ENCODE results near the gene SPATA17. TPM values are rescaled to one million over a fixed set of nuclear protein-coding genes. Genes with fewer than 3 reads are reported as not detected.

The SPATA17 gene
- total and polyA plus RNA-seq, 3 donors from 2014 or later = 28.8 to 168 (median 36.5) TPM

DNA sequence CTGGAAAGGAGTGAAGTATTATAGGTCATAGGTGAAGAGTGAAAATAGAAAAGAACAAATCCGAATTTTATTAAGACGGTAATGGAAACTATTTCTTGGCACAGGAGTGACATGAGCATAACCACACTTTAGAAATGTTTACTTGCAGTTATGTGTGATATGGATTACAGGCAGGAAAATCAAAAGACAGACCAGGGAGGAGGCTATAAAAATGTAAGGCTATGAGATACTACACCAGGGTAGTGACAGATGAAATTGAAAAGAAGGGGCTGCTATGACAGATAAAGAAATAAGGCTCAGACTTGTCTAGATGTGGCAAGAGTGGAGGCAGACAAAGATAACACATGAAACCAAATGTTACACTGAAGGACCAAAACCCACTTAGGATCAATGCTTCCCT, 32.0 kb upstream of the SPATA17 start:
- DNase-seq = no peak
- 53 to 63% methylated on average over 2 of the region's 2 CpGs for WGBS, 2 donors
- H3K4me1 ChIP-seq = no peaks in the 10 kb centered on the region
- H3K36me3 ChIP-seq (ENCODE audit: low read depth, missing control alignments) = no peaks in the 10 kb centered on the region
- H3K27me3 ChIP-seq = no peaks in the 10 kb centered on the region
- intact Hi-C loops (cut with DNase I; ENCODE audit: low total_unique reads) = no loop called here
- no peak overlapping the region for H3K27ac ChIP-seq
- no peak for TF ChIP-seq POLR2A (IDR thresholded peaks at IDR 0.05)
- TF ChIP-seq, protein P1, sequence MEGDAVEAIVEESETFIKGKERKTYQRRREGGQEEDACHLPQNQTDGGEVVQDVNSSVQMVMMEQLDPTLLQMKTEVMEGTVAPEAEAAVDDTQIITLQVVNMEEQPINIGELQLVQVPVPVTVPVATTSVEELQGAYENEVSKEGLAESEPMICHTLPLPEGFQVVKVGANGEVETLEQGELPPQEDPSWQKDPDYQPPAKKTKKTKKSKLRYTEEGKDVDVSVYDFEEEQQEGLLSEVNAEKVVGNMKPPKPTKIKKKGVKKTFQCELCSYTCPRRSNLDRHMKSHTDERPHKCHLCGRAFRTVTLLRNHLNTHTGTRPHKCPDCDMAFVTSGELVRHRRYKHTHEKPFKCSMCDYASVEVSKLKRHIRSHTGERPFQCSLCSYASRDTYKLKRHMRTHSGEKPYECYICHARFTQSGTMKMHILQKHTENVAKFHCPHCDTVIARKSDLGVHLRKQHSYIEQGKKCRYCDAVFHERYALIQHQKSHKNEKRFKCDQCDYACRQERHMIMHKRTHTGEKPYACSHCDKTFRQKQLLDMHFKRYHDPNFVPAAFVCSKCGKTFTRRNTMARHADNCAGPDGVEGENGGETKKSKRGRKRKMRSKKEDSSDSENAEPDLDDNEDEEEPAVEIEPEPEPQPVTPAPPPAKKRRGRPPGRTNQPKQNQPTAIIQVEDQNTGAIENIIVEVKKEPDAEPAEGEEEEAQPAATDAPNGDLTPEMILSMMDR (IDR thresholded peaks at IDR 0.05) = no peak
- no peaks in the 10 kb centered on the region for H3K9me3 ChIP-seq
- H3K4me3 ChIP-seq = no peak overlapping the region

DNA sequence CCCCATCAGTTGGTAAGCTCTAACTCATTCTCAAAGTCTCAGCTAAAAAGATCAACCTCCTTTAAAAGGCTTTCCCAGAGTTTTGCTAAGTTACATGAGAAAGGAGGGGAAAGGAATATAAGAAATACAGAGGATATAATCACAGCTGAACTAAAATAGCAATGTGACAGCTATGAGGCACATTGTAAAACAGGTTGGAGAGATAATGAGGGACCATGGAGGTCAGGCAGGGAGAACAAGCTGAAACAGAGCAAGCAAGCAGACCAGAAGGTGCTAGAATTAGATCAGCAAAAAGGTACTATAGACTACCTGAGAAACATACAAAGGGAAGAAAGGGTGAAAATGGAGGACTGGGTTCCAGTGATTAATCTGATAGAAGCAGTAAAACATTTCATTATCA, 28.8 kb upstream of the SPATA17 start:
- H3K27ac ChIP-seq = no peak overlapping the region
- no peaks in the 10 kb centered on the region for H3K9me3 ChIP-seq
- H3K4me1 ChIP-seq = no peaks in the 10 kb centered on the region
- H3K27me3 ChIP-seq = no peaks in the 10 kb centered on the region
- no peak overlapping the region for H3K4me3 ChIP-seq
- no peak for DNase-seq
- H3K36me3 ChIP-seq (ENCODE audit: low read depth, missing control alignments) = no peaks in the 10 kb centered on the region
- intact Hi-C loops (cut with DNase I; ENCODE audit: low total_unique reads) = no loop called here
- TF ChIP-seq, protein P1 (IDR thresholded peaks at IDR 0.05) = no peak
- TF ChIP-seq POLR2A (IDR thresholded peaks at IDR 0.05) = no peak

DNA sequence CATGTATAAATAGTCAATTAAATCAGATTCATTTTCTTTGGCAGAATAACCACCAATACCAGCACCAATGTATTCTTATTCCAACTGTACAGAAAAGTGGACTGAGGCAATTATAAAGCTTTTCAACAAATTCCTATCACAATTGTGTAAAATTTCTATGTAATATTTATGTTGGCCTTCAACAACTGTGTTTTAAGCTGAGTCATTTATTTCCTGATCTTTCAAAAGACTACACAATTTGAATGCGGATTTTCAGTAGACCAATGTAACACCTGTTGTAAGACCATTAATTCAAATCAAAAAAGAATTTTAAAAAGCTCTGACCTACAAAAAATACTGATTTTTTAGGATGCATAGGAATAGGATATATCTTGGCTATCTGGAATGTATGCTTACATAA, 25.8 kb upstream of the SPATA17 start:
- no peaks in the 10 kb centered on the region for H3K4me1 ChIP-seq
- H3K27me3 ChIP-seq = no peaks in the 10 kb centered on the region
- H3K27ac ChIP-seq = no peak overlapping the region
- intact Hi-C loops (cut with DNase I; ENCODE audit: low total_unique reads) = no loop called here
- TF ChIP-seq POLR2A (IDR thresholded peaks at IDR 0.05) = no peak
- TF ChIP-seq, protein P1 (IDR thresholded peaks at IDR 0.05) = no peak
- no peaks in the 10 kb centered on the region for H3K9me3 ChIP-seq
- H3K36me3 ChIP-seq (ENCODE audit: low read depth, missing control alignments) = no peaks in the 10 kb centered on the region
- DNase-seq = no peak
- 91 to 94% methylated on average over 1 of the region's 1 CpG for WGBS, 2 donors
- H3K4me3 ChIP-seq = no peak overlapping the region

DNA sequence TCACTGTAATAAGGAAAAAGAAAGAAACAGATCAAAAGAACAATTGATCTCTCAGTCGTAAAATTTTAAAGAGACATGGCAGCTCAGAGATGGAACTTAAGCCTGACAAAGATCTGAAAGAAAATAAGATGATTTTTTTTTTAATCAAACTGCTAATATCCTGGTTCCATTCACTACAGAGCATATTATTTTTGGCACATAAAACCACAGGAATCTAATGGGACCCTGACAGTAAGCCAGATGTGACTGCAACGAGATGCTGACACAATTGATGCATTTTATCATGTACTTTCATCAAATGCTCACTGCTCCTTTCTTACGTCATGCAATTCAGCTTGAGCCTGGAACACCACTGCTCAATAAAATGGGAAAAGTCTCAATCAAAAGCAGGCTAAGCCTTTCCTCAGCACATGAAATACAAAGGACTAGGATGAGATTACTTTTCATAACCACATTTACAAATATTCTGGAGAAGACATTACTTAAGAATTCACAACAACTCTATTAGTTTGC, 16.9 kb upstream of the SPATA17 start:
- no peaks in the 10 kb centered on the region for H3K36me3 ChIP-seq (ENCODE audit: low read depth, missing control alignments)
- no peak overlapping the region for H3K4me3 ChIP-seq
- H3K27me3 ChIP-seq = no peaks in the 10 kb centered on the region
- intact Hi-C loops (cut with DNase I; ENCODE audit: low total_unique reads) = no loop called here
- 75 to 77% methylated on average over 3 of the region's 3 CpGs for WGBS, 2 donors
- H3K27ac ChIP-seq = no peak overlapping the region
- no peaks in the 10 kb centered on the region for H3K4me1 ChIP-seq
- DNase-seq = no peak
- H3K9me3 ChIP-seq = no peaks in the 10 kb centered on the region
- TF ChIP-seq, protein P1 (IDR thresholded peaks at IDR 0.05) = no peak
- TF ChIP-seq POLR2A (IDR thresholded peaks at IDR 0.05) = no peak

DNA sequence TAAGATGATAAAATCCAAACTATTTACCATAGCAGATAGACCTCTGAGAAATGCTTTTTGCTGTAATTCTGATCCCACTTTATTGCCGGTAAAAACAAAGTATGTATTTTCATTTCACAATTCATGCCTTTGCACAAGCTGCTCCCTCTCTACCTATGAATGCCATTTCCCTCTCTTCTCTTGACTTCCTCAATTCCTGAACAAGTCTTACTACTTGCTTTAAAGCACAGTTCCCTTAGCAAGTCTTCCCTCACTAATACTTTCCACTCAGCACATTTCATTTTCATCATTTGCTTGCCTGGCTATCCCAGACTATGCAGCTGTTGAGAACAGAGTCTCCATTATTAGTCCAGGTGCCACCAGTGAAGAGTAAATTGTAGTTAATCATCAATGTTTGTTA, 14.0 kb upstream of the SPATA17 start:
- 87 to 100% methylated on average over 1 of the region's 1 CpG for WGBS, 2 donors
- TF ChIP-seq POLR2A (IDR thresholded peaks at IDR 0.05) = no peak

More for the DNA sequence above, 14.0 kb upstream of the SPATA17 start:
- H3K36me3 ChIP-seq (ENCODE audit: low read depth, missing control alignments) = no peaks in the 10 kb centered on the region
- H3K9me3 ChIP-seq = no peaks in the 10 kb centered on the region
- no peaks in the 10 kb centered on the region for H3K4me1 ChIP-seq
- H3K27ac ChIP-seq = no peak overlapping the region
- no peak for DNase-seq
- H3K27me3 ChIP-seq = no peaks in the 10 kb centered on the region
- intact Hi-C loops (cut with DNase I; ENCODE audit: low total_unique reads) = no loop called here
- no peak overlapping the region for H3K4me3 ChIP-seq
